ENCODE data around the gene KSR1.

KSR1 gene

DNA sequence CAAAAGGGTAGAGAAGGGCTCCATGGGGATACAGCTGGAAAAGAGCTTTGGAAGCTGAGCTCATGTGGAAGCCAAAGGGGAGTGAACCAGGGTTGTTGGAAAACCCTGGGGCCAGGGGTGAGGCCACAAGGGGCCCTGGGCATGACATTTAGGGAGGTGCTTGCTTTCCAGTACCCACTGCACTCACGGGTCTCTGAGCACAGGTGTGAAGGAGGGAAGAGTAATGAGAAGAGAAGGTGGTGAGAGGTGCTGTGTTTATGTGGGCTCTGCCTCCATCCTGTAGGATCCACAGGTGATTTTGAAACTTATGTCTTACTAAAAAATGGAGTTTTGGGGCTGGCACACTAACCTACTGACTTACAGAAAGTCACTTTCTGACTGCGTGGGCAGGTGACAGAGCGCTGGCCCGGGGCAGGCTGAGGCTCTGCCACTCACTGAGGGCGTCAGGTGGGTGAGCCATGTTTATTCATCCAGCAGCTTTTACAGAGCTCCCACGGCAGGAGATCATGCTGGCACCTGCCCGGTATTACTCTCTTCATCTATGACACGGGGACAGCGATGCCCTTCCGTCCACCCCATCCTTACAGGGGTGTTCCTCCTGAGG lies 18.9 kb downstream of the KSR1 start:
- DNase-seq: no peak

GRCh38 chr17:27475981-27476895 lies 20.0 kb downstream of the KSR1 start:
- DNase-seq: no peak

- DNase-seq: no peak
Observed at GRCh38 chr17:27477050-27477888, 21.0 kb downstream of the KSR1 start.

DNA sequence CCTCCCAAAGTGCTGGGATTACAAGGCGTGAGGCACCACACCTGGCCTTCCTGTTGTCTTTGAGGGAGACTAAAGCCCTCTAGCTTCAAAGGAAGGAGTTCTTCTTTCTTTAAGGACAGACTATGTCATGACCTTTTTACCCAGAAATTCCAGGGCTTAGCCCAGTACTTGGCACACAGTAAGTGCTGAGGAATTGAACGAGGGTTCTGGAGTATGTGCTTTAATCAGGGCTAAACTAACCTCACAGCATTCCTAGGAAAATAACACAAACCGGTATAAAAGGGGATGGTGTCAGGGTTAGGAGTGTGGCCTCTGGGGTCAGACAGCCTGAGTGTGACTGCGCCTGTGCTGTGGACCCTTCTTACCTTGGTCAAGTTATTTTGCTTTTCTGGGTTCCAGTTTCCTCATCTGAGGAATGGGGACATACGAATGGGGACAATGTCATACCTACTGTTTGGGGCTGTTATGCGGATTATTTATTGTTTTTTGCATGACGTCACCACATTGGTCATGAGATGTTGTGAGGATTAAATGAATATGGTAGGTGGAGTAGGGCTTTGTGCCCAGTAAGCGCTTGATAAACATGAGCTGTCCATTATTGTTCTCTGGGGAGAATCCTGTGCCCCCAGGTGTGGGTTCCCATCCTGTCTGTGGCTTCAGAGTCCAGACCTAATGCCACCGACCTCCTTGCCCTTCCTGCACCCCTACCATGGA lies 21.9 kb downstream of the KSR1 start:
- DNase-seq: no peak

DNA sequence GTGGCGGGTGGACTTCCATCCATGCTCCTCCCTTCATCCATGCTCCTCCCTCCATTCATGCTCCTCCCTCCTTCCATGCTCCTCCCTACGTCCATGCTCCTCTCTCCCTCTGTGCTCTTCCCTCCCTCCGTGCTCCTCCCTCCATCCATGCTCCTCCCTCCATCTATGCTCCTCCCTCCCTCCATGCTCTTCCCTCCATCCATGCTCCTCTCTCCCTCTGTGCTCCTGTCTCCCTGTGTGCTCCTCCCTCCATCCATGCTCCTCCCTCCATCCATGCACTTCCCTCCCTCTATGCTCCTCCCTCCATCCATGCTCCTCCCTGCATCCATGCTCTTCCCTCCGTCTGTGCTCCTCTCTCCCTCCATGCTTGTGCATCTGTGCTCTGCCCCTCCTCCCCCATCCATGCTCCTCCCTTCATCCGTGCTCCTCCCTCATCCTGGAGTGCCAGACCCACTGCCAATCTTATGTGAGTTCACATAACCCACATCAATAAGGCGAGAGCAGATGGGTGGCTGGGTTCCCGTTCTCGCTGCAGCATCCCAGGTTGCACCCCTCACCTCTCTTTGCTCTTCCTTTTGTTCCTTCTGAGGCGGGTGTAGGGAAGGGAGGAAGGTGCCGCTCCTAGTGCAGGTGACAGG lies 22.8 kb downstream of the KSR1 start:
- DNase-seq: no peak

DNA sequence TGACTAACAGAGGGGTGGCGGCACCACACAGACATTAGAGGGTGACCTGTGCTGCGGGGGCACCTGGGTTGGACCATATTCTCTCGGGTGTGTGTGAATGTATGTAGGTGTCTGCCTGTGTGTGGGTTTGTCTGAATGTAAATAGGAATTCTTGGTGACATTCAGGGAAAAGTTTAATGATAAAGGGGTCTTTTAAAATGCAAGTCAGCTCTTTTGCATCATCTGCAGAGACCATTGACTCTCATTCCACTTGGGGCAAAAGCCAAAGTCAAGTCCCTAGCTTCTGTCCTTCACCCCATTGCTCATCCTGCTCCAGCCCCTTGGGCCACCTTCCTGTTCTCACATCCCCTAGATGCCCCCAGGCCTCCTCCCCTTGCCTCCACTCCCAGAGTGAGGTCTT lies 23.6 kb downstream of the KSR1 start:
- no peak for DNase-seq

- no peak for DNase-seq
Observed at GRCh38 chr17:27480699-27481098, 24.5 kb downstream of the KSR1 start.

DNA sequence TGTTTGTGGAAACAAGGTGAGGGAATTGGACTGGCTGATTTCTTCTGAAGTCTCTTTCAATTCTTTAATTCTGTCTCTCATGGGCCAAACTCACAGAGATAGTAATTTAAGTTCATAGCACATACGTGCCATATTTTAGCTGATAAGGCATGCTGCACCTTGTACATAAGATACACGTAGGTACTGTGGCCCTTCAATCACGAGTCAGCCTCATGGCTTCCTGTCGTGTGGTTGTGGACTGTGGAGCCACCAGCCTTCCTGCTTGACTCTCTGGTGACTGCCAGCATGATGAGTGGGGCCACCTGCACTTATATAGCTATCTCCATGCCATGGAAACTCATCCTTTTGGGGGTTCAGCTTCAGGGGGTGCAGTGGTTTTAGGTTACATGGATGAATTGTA lies 25.1 kb downstream of the KSR1 start:
- DNase-seq: peak; percentile 72

GRCh38 chr17:27485125-27485524 lies 28.9 kb downstream of the KSR1 start:
- DNase-seq: no peak

DNA sequence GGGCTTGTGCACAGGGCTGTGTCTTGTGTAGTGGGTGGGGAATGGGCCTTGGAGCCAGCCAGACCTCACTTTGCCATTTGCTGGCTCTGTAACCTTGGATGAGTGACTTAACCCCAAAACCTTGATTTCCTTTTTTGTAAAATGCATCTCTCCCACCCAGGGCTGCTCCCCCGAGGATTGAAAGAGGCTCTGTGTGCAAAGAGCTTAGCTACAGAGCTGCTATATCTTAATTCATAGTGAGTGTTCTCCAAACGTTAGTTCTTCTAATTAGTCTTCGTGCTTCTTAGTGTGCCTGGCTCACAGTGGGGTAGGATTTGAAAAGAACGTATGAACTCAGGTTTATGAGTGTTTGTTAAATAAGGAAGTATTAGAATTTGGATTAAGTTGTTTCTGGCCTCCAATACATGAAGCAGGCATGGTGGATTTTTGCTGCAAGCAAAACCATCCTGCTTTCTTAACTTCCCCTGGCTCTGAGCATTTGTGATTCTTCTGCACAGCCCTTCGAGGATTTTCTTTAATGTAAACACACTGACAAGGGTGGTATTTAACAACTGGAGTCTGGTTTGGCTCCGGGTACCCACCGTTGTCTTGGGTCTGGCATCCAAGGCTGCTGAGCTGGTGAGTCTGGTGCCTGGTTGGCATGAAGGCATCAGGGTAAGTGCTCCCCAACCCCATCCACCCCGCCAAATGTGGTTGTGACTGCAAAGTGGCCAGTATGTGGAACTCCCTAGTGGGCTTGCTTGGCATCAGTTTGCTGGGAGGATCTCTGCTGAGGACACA lies 29.7 kb downstream of the KSR1 start:
- DNase-seq: no peak

- no peak for DNase-seq
Observed at GRCh38 chr17:27486741-27487140, 30.5 kb downstream of the KSR1 start.

DNA sequence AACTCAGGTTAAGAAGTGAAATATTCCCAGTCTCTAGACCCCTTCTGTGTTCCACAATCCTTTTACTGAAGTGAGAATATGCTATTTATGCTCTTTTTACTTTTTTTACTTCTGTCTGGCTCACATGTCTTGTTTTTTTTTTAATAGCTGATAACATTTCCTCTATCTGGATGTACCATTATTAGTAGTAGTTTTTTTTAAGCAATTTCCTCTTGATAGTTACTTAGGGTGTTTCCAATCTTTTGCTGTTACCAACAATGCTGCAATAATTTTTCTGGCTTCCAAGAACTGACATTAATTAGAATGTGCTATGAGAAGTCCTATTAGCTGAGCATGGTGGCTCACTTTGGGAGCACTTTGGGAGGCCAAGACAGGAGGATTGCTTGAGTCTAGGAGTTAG lies 32.0 kb downstream of the KSR1 start:
- peak; percentile 40 for DNase-seq

DNA sequence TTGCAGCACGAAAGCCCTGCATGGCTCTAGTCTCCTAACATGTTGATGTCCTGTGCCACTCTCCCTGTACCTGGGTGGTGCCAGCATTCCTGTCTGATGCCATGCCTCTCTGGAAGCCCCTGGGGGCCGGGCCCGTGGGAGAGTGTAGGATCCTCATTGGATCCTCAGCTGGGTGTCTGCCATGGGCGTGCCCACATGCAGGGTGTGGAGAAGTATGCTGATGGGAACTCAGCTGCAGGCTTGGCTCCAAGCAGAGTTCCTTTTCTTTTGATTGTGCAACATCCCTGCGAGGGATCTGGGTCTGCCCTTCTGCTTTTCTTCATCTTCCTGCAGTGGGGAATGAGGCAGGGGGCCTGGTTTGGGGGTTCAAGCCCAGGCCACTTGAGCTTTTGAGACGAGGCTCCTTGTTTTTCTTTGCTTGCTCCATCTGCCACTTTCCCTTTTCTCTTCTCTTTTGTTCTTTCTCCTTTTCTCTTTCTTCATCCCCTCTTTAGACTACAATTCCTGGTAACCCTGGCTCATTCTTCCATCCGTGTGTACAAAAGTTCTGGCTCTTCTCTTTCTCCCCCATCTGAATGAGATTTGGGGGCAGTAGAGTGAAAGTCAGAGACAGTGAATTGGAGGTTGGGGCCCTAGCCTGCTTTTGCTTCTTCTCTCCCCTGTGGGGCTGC lies 32.9 kb downstream of the KSR1 start:
- DNase-seq: peak; percentile 60

DNA sequence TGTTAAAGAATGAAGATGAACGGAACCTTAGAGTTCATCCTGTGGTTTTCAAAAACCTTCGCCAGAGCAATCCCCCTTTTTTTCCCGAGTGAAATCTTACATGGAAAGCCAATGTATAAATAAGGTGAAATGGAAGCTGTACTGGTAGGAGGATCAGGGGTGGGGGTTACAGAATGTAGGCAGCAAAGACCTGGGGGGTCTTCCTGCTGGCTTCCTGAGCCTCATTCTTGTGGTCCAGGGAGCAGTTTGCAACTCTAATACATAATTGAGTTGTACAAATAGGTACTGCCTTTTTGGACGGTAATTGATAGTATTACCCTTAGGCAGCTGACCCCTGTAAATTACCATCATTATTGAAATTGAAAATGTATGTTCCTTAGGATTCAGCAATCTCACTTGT lies 34.1 kb downstream of the KSR1 start:
- DNase-seq: no peak

DNA sequence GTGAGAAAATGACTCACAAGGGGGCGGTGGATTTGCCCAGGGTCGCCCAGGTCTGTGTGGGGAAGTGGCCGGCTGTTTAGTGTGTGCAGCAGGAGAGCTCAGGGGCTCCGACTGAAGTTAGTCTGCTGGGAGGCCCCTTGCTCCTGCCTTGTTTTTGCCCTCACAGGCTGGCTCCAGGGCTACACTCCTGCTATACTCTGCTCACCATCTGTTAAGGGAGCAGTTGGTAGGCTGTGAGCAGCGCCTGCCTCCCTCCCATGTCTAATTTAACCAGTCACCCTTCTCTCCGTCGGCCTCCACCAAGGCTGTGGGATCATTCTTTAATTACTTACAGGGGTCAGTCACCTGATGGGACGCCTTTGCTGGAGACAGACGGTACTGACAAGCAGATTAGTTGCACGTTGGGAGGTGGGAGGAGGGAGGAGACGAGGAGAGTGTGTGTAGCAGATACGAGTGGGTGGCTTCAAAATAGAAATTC lies 35.5 kb downstream of the KSR1 start:
- peak; percentile 80 for DNase-seq

- DNase-seq: no peak
Observed at GRCh38 chr17:27492470-27492869, 36.2 kb downstream of the KSR1 start.

GRCh38 chr17:27493088-27493487 lies 36.8 kb downstream of the KSR1 start:
- DNase-seq: no peak

- no peak for DNase-seq
Observed at GRCh38 chr17:27494192-27495091, 38.2 kb downstream of the KSR1 start.

DNA sequence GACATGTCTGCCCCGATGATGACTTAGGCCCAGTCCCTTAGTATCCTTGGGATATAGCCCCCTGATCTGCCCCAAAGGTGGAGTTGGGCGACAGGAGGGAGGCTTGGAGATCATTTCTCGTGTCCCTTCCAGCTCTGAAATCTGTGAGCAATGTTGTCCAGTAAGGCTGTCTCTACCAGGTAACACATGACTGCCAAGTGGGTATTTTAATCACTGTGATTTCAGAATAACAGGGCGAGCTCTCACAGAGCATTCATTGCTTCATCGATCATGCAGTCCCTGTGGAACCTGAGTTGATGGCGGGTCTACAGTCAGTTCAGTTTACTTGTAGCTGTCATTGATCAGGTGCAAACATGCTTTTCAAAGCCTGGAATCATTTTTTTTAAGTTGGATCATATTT lies 39.2 kb downstream of the KSR1 start:
- no peak for DNase-seq

GRCh38 chr17:27496005-27496404 lies 39.8 kb downstream of the KSR1 start:
- no peak for DNase-seq

Measured in hematopoietic multipotent progenitor cell treated with erythropoietin and hydrocortisone succinate and interleukin-3 and kit ligand, for 4 days (in vitro differentiated cells).